H9 (cell line): ENCODE measurements around the gene JPT2. TPM values are rescaled to one million over a fixed set of nuclear protein-coding genes. Genes with fewer than 3 reads are reported as not detected.

ENCODE experiments used
- DNase-seq: peaks from one replicate; pipeline ENCODE4 v3.0.0-alpha.2; 2017
- H2AFZ ChIP-seq: one replicate; pipeline ENCODE4 v1.6.1; 2013; ENCODE audit warnings: mild to moderate bottlenecking, low read length, control low read depth, moderate library complexity
- H2AK5ac ChIP-seq: 2 replicates; pipeline ENCODE4 v1.6.1; 2013; ENCODE audit warnings: low read length, control low read depth, mixed read lengths; ENCODE audit not compliant: insufficient read length
- H2BK120ac ChIP-seq: one replicate; pipeline ENCODE4 v1.6.1; 2013; ENCODE audit warnings: low read depth, mild to moderate bottlenecking, low read length, control low read depth, inconsistent platforms; ENCODE audit not compliant: poor library complexity, severe bottlenecking
- H2BK12ac ChIP-seq: 2 replicates; pipeline ENCODE4 v1.6.1; 2013; ENCODE audit warnings: low read length, control low read depth, mixed read lengths, low read depth; ENCODE audit not compliant: insufficient read length
- H2BK15ac ChIP-seq: 2 replicates; pipeline ENCODE4 v1.6.1; 2013; ENCODE audit warnings: low read depth, low read length, control low read depth
- H2BK20ac ChIP-seq: one replicate; pipeline ENCODE4 v1.6.1; 2013; ENCODE audit warnings: low read depth, mild to moderate bottlenecking, low read length, control low read depth, inconsistent platforms; ENCODE audit not compliant: poor library complexity, severe bottlenecking
- H2BK5ac ChIP-seq: 2 replicates; pipeline ENCODE4 v1.6.1; 2013; ENCODE audit warnings: low read length, control low read depth, mixed read lengths; ENCODE audit not compliant: insufficient read length
- H3K14ac ChIP-seq: 2 replicates; pipeline ENCODE4 v1.6.1; 2013; ENCODE audit warnings: low read length, control low read depth; ENCODE audit not compliant: insufficient read depth
- H3K18ac ChIP-seq: 2 replicates; pipeline ENCODE4 v1.6.1; 2013; ENCODE audit warnings: low read depth, mild to moderate bottlenecking, mixed read lengths, low read length, control low read depth; ENCODE audit not compliant: insufficient read length
- H3K23ac ChIP-seq: 2 replicates; pipeline ENCODE4 v1.6.1; 2013; ENCODE audit warnings: low read length, control low read depth, mixed read lengths, low read depth; ENCODE audit not compliant: insufficient read length
- H3K23me2 ChIP-seq: 2 replicates; pipeline ENCODE4 v1.6.1; 2013; ENCODE audit warnings: low read depth, mild to moderate bottlenecking, mixed read lengths, low read length, control low read depth; ENCODE audit not compliant: insufficient read length, poor library complexity, severe bottlenecking
- H3K27ac ChIP-seq: 2 replicates; pipeline ENCODE4 v1.5.1; 2013; ENCODE audit warnings: low read length, control low read depth, mixed read lengths, low read depth; ENCODE audit not compliant: insufficient read length
- H3K27me3 ChIP-seq: 2 replicates; pipeline ENCODE4 v1.6.1; 2013; ENCODE audit warnings: low read length, control low read depth, inconsistent platforms; ENCODE audit not compliant: insufficient read depth
- H3K4ac ChIP-seq: 2 replicates; pipeline ENCODE4 v1.6.1; 2013; ENCODE audit warnings: low read depth, mild to moderate bottlenecking, control low read depth, inconsistent platforms, low read length, moderate library complexity
- H3K4me1 ChIP-seq: 2 replicates; pipeline ENCODE4 v1.6.1; 2013; ENCODE audit warnings: low read length, control low read depth, inconsistent platforms; ENCODE audit not compliant: insufficient read depth
- H3K4me2 ChIP-seq: 2 replicates; pipeline ENCODE4 v1.6.1; 2013; ENCODE audit warnings: low read length, control low read depth, mixed read lengths; ENCODE audit not compliant: insufficient read length, insufficient read depth
- H3K56ac ChIP-seq: 2 replicates; pipeline ENCODE4 v1.6.1; 2013; ENCODE audit warnings: low read depth, mild to moderate bottlenecking, mixed read lengths, low read length, control low read depth; ENCODE audit not compliant: insufficient read length
- H3K79me1 ChIP-seq: 2 replicates; pipeline ENCODE4 v1.6.1; 2013; ENCODE audit warnings: low read depth, mild to moderate bottlenecking, moderate library complexity, low read length, control low read depth, inconsistent platforms; ENCODE audit not compliant: insufficient read depth, poor library complexity, severe bottlenecking
- H3K79me2 ChIP-seq: 2 replicates; pipeline ENCODE4 v1.6.1; 2013; ENCODE audit warnings: low read length, control low read depth, inconsistent platforms; ENCODE audit not compliant: insufficient read depth
- H3K9ac ChIP-seq: 2 replicates; pipeline ENCODE4 v1.6.1; 2013; ENCODE audit warnings: low read length, control low read depth, mixed read lengths; ENCODE audit not compliant: insufficient read length; ENCODE audit errors: extremely low read depth
- H3K9me3 ChIP-seq: one replicate; pipeline ENCODE4 v1.6.1; 2013; ENCODE audit warnings: low read depth, low read length, inconsistent platforms; ENCODE audit not compliant: control insufficient read depth
- H3T11ph ChIP-seq: one replicate; pipeline ENCODE4 v1.6.1; 2013; ENCODE audit warnings: mild to moderate bottlenecking, low read length, control low read depth, inconsistent platforms
- H4K20me1 ChIP-seq: one replicate; pipeline ENCODE4 v1.6.1; 2013; ENCODE audit not compliant: control insufficient read depth, insufficient read length, insufficient read depth
- H4K5ac ChIP-seq: 2 replicates; pipeline ENCODE4 v1.6.1; 2013; ENCODE audit warnings: low read depth, mild to moderate bottlenecking, mixed read lengths, low read length, control low read depth; ENCODE audit not compliant: insufficient read length
- H4K8ac ChIP-seq: replicated peaks from 2 replicates; pipeline ENCODE4 v1.6.1; 2013; ENCODE audit warnings: low read length, control low read depth, mixed read lengths, low read depth; ENCODE audit not compliant: insufficient read length
- H4K91ac ChIP-seq: 2 replicates; pipeline ENCODE4 v1.6.1; 2013; ENCODE audit warnings: low read depth, mild to moderate bottlenecking, moderate library complexity, mixed read lengths, low read length, control low read depth; ENCODE audit not compliant: insufficient read length
- H3K27ac Mint-ChIP-seq, 3 experiments: 2 replicates in 2 of 3; 3 replicates in 1 of 3; pipeline ENCODE4 v1.8.0; 2020 to 2021; ENCODE audit warnings: mixed read lengths in 3 of 3, mild to moderate bottlenecking in 1 of 3, moderate library complexity in 1 of 3
- H3K27me3 Mint-ChIP-seq: 2 replicates; pipeline ENCODE4 v1.8.0; 2021; ENCODE audit warnings: low read depth, mild to moderate bottlenecking, moderate library complexity, mixed read lengths
- H3K36me3 Mint-ChIP-seq, 3 experiments: 2 replicates in 2 of 3; 3 replicates in 1 of 3; pipeline ENCODE4 v1.8.0; 2020 to 2021; ENCODE audit warnings: low read depth in 3 of 3, mixed read lengths in 3 of 3; ENCODE audit not compliant: insufficient read depth in 1 of 3
- H3K4me1 Mint-ChIP-seq, 2 experiments: 2 replicates each; pipeline ENCODE4 v1.8.0; 2020; ENCODE audit warnings: mixed read lengths in 2 of 2
- H3K4me3 Mint-ChIP-seq, 2 experiments: 2 replicates in 1 of 2; 3 replicates in 1 of 2; pipeline ENCODE4 v1.8.0; 2020 to 2021; ENCODE audit warnings: mild to moderate bottlenecking in 2 of 2, mixed read lengths in 2 of 2, moderate library complexity in 1 of 2
- H3K9me3 Mint-ChIP-seq, 2 experiments: 2 replicates in 1 of 2; 3 replicates in 1 of 2; pipeline ENCODE4 v1.8.0; 2020; ENCODE audit warnings: mild to moderate bottlenecking in 2 of 2, mixed read lengths in 2 of 2, moderate library complexity in 1 of 2
- CTCF ChIP-seq: fragments of 200-600 bp; sonication (generic); conservative IDR thresholded peaks from 3 replicates; pipeline ENCODE4 v1.8.0; 2021; ENCODE audit warnings: antibody characterized with exemption, mild to moderate bottlenecking
- WGBS: extraction: QIAGEN DNeasy Blood & Tissue Kit; methylation state at CpG from one replicate; pipeline ENCODE4 v1.1.7; 2013; ENCODE audit warnings: missing lambda C conversion rate, low lambda C conversion rate, mixed read lengths; ENCODE audit not compliant: insufficient read length; ENCODE audit errors: extremely low coverage; 5-methylcytosine and 5-hydroxymethylcytosine counted together
- total RNA-seq: library from RNA; stranded (reverse); gene quantifications from 2 replicates; pipeline ENCODE4 v1.2.1, GENCODE V29; 2021

The JPT2 gene
- total RNA-seq, 1 experiment from 2014 or later: 206 TPM

- Histone ChIP-seq H2BK12ac (no peak overlapping the region), H3K27ac (no peak overlapping the region), H3K23ac (no peak overlapping the region), H4K5ac (no peak overlapping the region), H3K4me2 (no peak overlapping the region), H2AFZ (no peak overlapping the region), H3T11ph (no peak overlapping the region), H4K8ac (no peak overlapping the region), H3K27me3 (no peaks in the 10 kb centered on the region), H2BK15ac (no peak overlapping the region), H3K4ac (no peak overlapping the region), H3K4me1 (no peaks in the 10 kb centered on the region), H2AK5ac (no peak overlapping the region), H3K79me2 (no peaks in the 10 kb centered on the region), H3K14ac (no peak overlapping the region), H3K23me2 (no peaks in the 10 kb centered on the region), H4K20me1 (no peaks in the 10 kb centered on the region), H4K91ac (no peak overlapping the region), H2BK5ac (no peak overlapping the region), H3K9me3 (no peaks in the 10 kb centered on the region), H3K18ac (no peak overlapping the region), H2BK120ac (no peak overlapping the region), H3K79me1 (no peaks in the 10 kb centered on the region), H3K56ac (no peak overlapping the region), H3K9ac (no peak overlapping the region), H2BK20ac (no peak overlapping the region)
- Mint-ChIP-seq H3K4me3 (no peak overlapping the region), H3K27ac (no peak overlapping the region), H3K27me3 (no peaks in the 10 kb centered on the region), H3K36me3 (peaks cover 24 to 78% (median 60%) of the 10 kb centered on the region in 3 experiments), H3K4me1 (peaks cover 0 to under 1% of the 10 kb centered on the region in 2 experiments; a peak in 2 of 4 replicates), H3K9me3 (no peaks in the 10 kb centered on the region)
- no CpG with 5 or more reads among the region's 20 CpGs for WGBS
- DNase-seq: no peak
- no peak for TF ChIP-seq CTCF
These were observed 37.7 kb upstream of the JPT2 start for GRCh38 chr16:1640261-1640941.
